ENCODE measurements around the gene EIF5B. TPM values are rescaled to one million over a fixed set of nuclear protein-coding genes. Genes with fewer than 3 reads are reported as not detected.

Gene EIF5B
- total RNA-seq, 1 experiment from 2014 or later = 49.0 TPM

DNA sequence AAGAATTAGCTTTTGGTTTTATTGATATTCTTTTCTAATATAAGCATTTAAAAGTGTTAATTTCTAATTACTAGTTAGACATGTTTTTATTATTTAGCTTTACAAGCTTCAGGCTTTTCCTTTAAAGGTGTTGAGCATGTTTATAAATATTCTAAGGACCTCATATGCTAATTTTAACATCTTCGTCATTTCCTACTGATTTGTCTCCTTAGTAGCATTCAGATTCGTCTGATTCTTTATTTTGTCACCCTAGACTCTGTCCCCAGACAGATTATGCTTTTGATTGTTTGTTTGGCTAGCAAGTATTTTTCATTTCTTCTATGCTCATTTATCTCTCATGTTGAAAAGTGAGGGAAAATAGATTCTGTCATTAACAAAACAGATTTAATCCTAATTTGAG is 51.7 kb downstream of the EIF5B start:
- no peaks in the 10 kb centered on the region for H3K4me1 ChIP-seq (ENCODE audit: control insufficient read depth, insufficient read depth, low read length)
- POLR2A ChIA-PET = no interaction called here
- H3K4me3 ChIP-seq (ENCODE audit: low read depth in 2 of 2, low read length in 2 of 2) = no peak overlapping the region
- TF ChIP-seq, protein P1, sequence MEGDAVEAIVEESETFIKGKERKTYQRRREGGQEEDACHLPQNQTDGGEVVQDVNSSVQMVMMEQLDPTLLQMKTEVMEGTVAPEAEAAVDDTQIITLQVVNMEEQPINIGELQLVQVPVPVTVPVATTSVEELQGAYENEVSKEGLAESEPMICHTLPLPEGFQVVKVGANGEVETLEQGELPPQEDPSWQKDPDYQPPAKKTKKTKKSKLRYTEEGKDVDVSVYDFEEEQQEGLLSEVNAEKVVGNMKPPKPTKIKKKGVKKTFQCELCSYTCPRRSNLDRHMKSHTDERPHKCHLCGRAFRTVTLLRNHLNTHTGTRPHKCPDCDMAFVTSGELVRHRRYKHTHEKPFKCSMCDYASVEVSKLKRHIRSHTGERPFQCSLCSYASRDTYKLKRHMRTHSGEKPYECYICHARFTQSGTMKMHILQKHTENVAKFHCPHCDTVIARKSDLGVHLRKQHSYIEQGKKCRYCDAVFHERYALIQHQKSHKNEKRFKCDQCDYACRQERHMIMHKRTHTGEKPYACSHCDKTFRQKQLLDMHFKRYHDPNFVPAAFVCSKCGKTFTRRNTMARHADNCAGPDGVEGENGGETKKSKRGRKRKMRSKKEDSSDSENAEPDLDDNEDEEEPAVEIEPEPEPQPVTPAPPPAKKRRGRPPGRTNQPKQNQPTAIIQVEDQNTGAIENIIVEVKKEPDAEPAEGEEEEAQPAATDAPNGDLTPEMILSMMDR (IDR thresholded peaks at IDR 0.05) = no peak
- TF ChIP-seq POLR2AphosphoS5 (IDR thresholded peaks at IDR 0.05; ENCODE audit: low read depth, low read length) = no peak
- no peak for TF ChIP-seq TCF7L2 (IDR thresholded peaks at IDR 0.05; ENCODE audit: low read depth, low read length)
- TF ChIP-seq, protein P2, sequence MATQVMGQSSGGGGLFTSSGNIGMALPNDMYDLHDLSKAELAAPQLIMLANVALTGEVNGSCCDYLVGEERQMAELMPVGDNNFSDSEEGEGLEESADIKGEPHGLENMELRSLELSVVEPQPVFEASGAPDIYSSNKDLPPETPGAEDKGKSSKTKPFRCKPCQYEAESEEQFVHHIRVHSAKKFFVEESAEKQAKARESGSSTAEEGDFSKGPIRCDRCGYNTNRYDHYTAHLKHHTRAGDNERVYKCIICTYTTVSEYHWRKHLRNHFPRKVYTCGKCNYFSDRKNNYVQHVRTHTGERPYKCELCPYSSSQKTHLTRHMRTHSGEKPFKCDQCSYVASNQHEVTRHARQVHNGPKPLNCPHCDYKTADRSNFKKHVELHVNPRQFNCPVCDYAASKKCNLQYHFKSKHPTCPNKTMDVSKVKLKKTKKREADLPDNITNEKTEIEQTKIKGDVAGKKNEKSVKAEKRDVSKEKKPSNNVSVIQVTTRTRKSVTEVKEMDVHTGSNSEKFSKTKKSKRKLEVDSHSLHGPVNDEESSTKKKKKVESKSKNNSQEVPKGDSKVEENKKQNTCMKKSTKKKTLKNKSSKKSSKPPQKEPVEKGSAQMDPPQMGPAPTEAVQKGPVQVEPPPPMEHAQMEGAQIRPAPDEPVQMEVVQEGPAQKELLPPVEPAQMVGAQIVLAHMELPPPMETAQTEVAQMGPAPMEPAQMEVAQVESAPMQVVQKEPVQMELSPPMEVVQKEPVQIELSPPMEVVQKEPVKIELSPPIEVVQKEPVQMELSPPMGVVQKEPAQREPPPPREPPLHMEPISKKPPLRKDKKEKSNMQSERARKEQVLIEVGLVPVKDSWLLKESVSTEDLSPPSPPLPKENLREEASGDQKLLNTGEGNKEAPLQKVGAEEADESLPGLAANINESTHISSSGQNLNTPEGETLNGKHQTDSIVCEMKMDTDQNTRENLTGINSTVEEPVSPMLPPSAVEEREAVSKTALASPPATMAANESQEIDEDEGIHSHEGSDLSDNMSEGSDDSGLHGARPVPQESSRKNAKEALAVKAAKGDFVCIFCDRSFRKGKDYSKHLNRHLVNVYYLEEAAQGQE (IDR thresholded peaks at IDR 0.05; ENCODE audit: insufficient read depth in 1 of 2, low read depth in 2 of 2, low read length in 1 of 2) = no peak
- no peak for TF ChIP-seq SIN3A (IDR thresholded peaks at IDR 0.05; ENCODE audit: borderline replicate concordance, insufficient read depth, low read depth, low read length)
- H3K27me3 ChIP-seq (ENCODE audit: control insufficient read depth, insufficient read depth, low read length) = no peaks in the 10 kb centered on the region
- no peak overlapping the region for H3K27ac ChIP-seq (ENCODE audit: low read length)
- no TSS peak for BruUV-seq (replicated peaks)
- no peak for DNase-seq (ENCODE audit: low read depth, low spot score)
- intact Hi-C loops (cut with micrococcal nuclease; ENCODE audit: unreplicated experiment) (no loop called here), in situ Hi-C loops (cut with HindIII; ENCODE audit: low pct_unique_long_range_greater_than_20kb, low sequenced_read_pairs) (no loop called here)
- H3K36me3 ChIP-seq (ENCODE audit: control insufficient read depth, insufficient read depth, low read length) = peaks cover 8% of the 10 kb centered on the region
- CTCF ChIA-PET = no interaction called here
- ATAC-seq = no peak
- H3K9me3 ChIP-seq (ENCODE audit: control insufficient read depth, insufficient read depth, low read depth, low read length) = no peaks in the 10 kb centered on the region

DNA sequence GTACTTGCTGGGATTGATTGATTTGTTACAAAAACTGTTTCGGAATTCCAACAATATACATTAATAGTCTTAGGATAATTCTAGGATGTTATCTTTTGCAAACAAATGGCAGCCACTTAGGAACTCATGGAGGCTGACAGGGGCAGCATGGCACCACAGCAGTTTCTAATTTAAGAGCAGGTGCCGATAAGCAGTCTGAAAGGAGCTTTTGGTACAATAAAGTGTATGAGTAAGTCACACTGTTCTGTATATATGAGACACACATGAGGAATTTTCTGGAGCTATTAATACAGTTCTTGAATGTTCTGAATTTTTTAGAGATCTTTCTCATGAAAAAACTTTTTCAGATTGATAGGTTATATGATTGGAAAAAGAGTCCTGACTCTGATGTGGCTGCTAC is 52.2 kb downstream of the EIF5B start:
- Histone ChIP-seq H3K36me3 (ENCODE audit: control insufficient read depth, insufficient read depth, low read length) (peaks cover 13% of the 10 kb centered on the region), H3K9me3 (ENCODE audit: control insufficient read depth, insufficient read depth, low read depth, low read length) (no peaks in the 10 kb centered on the region), H3K27me3 (ENCODE audit: control insufficient read depth, insufficient read depth, low read length) (no peaks in the 10 kb centered on the region), H3K4me3 (ENCODE audit: low read depth in 2 of 2, low read length in 2 of 2) (no peak overlapping the region), H3K27ac (ENCODE audit: low read length) (no peak overlapping the region), H3K4me1 (ENCODE audit: control insufficient read depth, insufficient read depth, low read length) (no peaks in the 10 kb centered on the region)
- ChIA-PET POLR2A (no interaction called here), CTCF (no interaction called here)
- DNase-seq (ENCODE audit: low read depth, low spot score) (no peak), ATAC-seq (no peak)
- intact Hi-C loops (cut with micrococcal nuclease; ENCODE audit: unreplicated experiment) (no loop called here), in situ Hi-C loops (cut with HindIII; ENCODE audit: low pct_unique_long_range_greater_than_20kb, low sequenced_read_pairs) (no loop called here)
- no TSS peak for BruUV-seq (replicated peaks)
- TF ChIP-seq, protein P1 (IDR thresholded peaks at IDR 0.05) = no peak
- TF ChIP-seq TCF7L2 (IDR thresholded peaks at IDR 0.05; ENCODE audit: low read depth, low read length) (no peak), SIN3A (IDR thresholded peaks at IDR 0.05; ENCODE audit: borderline replicate concordance, insufficient read depth, low read depth, low read length) (no peak), POLR2AphosphoS5 (IDR thresholded peaks at IDR 0.05; ENCODE audit: low read depth, low read length) (no peak)
- TF ChIP-seq, protein P2 (IDR thresholded peaks at IDR 0.05; ENCODE audit: insufficient read depth in 1 of 2, low read depth in 2 of 2, low read length in 1 of 2) = no peak

Data from Panc1 (cell line).